Stimulated activated naive CD8-positive, alpha-beta T cell treated with anti-CD3 and anti-CD28 coated beads, Interleukin-15, Interleukin-2, amounts not matched to agents 100 U/mL and 50 U/mL, for 24 hours (primary cell): ENCODE results near the gene CORO2A.
"Not testable (repeated sequence)": the region's sequence is repeated elsewhere in the genome, so short reads cannot be mapped to it uniquely, and the experiment has no call there.

ENCODE experiments used
- ATAC-seq: fragments of 150-1000 bp; cut with Tn5 transposase; one replicate; pipeline ENCODE4 v1.10.0; 2021
- DNase-seq: peaks from one replicate; pipeline ENCODE4 v3.0.0; 2021

CORO2A gene

DNA sequence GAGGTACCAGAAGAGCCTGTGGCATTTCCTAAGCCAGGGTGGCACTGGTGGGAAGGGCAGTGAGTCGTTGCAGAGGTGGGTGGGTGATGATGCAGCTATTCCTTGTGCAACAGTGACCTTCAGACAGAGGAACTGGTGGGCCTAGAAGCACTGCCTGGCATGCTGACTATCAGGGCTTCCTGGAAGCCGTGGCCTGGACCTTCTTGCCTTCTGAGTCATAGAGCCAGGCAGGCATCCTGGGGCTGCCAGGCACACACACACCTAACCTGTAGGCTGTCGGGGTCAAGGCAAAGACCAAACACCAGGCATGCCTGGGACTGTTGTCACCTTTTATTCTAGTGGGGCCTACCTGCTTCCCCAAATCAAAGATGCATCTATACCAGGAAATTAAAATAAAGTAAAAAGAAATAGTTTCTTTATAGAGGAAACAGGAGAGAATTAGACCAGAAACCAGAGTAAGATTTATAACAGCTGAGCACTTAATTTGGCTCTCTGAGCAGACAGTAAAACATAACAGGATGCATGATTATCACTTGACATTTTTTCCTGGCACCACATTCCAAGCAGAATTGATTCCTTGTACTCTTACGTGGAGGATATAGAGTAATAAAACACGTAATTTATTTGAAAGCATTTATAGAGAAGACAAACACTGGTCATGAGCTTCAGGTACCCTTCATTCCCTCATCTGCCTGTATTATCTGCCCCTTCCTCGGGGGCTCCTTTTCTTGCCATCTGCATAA is 110.8 kb downstream of the CORO2A start:
- ATAC-seq (peak; percentile 95), DNase-seq (peak; percentile 67)

DNA sequence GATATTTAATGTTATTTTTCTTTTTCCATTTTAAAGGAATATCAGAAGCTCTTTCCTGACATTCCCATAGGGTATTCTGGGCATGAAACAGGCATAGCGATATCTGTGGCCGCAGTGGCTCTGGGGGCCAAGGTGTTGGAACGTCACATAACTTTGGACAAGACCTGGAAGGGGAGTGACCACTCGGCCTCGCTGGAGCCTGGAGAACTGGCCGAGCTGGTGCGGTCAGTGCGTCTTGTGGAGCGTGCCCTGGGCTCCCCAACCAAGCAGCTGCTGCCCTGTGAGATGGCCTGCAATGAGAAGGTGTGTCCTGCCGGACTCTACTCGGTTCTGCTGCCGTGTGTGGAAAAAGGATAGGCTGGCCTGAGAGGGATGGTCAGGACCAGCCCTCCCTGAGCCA is 111.7 kb downstream of the CORO2A start:
- ATAC-seq = no peak
- no peak for DNase-seq

DNA sequence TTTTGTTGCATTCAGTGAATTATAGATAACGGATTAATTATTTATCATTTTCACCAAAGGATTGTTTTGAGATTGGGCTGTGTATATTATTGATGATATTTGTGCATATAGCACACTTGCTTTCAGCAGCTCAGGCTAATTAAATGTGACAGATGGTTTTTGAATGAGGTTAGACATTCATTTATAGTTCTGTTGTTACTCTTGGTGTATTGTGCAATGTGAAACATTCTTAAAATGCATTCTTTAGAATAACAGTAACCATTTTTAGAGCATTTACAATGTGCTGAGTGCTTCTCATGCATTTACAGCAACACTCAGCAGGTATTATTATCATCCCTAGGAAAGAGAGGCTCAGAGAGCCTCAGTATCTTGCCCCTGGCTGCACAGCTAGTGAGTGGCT is 112.1 kb downstream of the CORO2A start:
- DNase-seq = no peak

DNA sequence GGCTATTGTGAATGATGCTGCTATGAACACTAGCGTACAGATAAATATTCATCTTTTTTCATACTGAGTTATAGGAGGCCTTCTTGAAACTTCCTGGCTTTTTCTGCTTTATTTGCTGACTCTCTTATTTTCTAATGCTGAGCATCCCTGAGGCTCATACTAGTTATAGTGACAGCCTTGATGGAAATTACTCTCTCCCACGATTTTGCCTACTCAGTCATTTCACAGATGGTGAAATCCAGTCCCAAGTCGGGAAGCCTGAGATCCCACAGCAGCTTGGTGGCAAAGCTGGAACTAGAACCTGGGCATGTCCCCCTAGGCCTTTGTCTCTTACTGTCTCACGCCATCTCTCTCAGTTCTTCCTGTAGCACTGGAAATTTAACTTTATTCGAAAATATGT is 113.5 kb downstream of the CORO2A start:
- ATAC-seq (no peak), DNase-seq (no peak)

More for the DNA sequence above, 112.1 kb downstream of the CORO2A start:
- no peak for ATAC-seq

DNA sequence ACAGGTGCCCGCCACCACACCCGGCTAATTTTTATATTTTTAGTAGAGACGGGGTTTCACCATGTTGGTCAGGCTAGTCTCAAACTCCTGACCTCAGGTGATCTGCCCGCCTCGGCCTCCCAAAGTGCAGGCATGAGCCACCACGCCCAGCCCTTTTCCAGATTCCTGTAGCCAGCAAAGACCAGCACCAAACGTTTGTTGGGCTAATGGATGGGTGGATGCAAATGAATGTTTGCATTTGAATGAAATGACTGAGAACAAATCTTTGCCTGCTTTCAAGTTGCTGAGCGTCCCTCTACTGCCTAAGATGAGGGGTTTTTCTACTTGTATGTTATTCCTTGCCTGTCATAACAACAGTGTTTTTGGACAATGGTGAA is 115.9 kb downstream of the CORO2A start:
- not testable (repeated sequence) for ATAC-seq, DNase-seq

DNA sequence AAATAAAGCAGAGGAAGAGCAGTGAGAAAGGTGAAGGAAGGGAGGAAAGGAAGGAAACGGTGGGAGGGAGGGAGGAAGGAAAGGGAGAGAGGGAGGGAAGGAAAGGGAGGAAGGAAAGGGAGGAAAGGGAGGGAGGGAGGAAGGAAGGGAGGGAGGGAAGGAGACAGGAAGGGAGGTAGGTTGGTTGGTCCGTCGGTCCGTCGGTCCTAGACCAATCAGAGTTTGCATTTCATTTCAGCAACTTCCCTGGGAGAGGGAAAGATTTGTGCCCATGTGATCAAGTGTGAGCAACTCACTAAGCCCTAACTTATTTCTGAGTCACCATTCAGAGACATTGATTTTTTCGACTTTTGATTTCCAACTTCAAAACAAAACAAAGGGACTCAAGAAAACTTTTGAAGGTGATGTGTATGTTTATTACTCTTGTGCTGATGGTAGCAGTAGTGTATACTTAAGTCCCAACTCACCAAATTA is 117.1 kb downstream of the CORO2A start:
- DNase-seq (no peak), ATAC-seq (peak; percentile 85)

DNA sequence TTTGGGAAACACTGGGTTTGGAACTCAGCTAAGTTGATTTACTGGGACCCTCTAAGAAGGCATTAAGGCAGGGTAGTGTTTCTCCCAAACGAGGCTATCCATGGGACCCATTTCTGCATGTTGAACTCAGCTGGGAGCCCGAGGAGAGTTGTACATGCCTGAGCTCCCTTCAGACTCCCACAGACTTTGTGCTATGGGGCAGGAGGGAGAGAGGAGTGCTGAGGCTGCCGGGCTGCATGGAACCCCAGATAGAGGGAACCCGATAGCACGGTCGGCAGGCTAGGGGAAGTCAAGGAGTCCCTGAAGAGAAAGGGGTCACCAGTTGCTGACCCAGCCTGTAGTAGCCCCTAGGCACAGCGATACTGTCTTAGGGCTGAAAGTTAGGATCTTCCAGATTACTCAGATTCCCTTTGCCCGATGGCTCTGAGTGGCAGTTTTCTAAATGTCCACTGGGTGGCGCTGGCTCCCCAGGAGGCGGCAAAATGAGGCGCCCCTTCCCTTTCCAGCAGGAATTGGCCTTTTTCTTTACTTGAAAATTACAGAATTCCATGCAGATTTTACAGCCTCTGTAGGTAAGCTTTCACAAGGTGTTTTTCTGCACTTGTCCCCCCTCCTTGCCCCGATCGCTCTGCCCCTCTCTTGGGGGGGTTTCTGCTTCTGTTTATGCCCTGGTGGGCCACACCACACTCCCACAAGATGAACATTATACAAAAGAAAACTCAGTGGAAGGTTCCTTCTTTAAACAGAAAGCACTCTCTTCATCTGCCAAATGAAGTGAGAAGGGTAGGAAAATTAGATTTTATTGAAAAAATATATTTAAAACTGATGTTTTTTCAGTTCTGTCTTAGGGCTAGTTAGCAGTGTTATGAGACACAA is 118.1 kb downstream of the CORO2A start:
- DNase-seq = peak; percentile 77
- ATAC-seq = no peak

DNA sequence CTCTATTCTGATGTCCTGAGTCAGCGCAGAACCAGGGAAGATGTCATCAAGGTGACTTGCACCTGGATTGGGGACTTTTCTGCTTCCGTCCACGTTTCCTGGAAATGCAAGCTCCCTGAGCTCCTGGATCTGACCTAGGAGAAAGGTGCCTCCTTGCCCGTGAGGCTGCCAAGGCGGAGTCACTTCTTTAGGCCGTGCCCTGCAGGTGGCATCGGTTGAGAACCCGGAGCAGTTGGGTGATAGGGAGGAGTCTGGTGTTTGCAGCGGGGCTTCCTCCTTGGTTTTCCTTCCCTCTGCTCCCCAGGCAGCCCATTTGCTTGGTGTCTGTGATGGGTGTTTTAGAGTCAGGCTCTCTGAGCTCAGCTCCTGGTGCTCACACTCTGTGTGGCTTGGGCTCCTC is 120.7 kb downstream of the CORO2A start:
- ATAC-seq = no peak

More for the DNA sequence above, 120.7 kb downstream of the CORO2A start:
- no peak for DNase-seq
